Prostate gland (tissue), 2 donors: ENCODE measurements around the gene TIPRL. TPM values are rescaled to one million over a fixed set of nuclear protein-coding genes. Genes with fewer than 3 reads are reported as not detected.

Source experiments
- DNase-seq: peaks from one replicate; pipeline ENCODE4 v3.0.0-alpha.2; 2019; ENCODE audit warnings: low spot score
- H3K27ac ChIP-seq, 2 donors: fragments of 200-600 bp; sonication (generic); 2 replicates each; pipeline ENCODE4 v1.5.1; 2017 to 2019
- H3K27me3 ChIP-seq: fragments of 200-600 bp; sonication (generic); replicated peaks from 2 replicates; pipeline ENCODE4 v1.5.1; 2019; ENCODE audit not compliant: insufficient read depth
- H3K36me3 ChIP-seq, 2 donors: fragments of 200-600 bp; sonication (generic); 1 replicate in 1 of 2; 2 replicates in 1 of 2; pipeline versions ENCODE4 v1.5.1 to v1.8.1; 2017 to 2019
- H3K4me1 ChIP-seq: fragments of 200-600 bp; sonication (generic); replicated peaks from 2 replicates; pipeline ENCODE4 v1.5.1; 2019
- H3K4me3 ChIP-seq, 2 donors: fragments of 200-600 bp; sonication (generic); 2 replicates each; pipeline ENCODE4 v1.5.1; 2017 to 2019
- H3K9me3 ChIP-seq: fragments of 200-600 bp; sonication (generic); 2 replicates; pipeline ENCODE4 v1.5.1; 2017
- CTCF ChIP-seq, 4 experiments: fragments of 200-600 bp in 2 of 4; fragments of 450-650 bp in 2 of 4; sonication (generic) in 2 of 4; IDR thresholded peaks; 1 replicate in 3 of 4; 2 replicates in 1 of 4; pipeline ENCODE4 v1.5.1; 2016 to 2019; ENCODE audit warnings: antibody characterized with exemption in 4 of 4, mild to moderate bottlenecking in 2 of 4, moderate library complexity in 2 of 4
- POLR2A ChIP-seq: fragments of 450-650 bp; IDR thresholded peaks from one replicate; pipeline ENCODE4 v1.6.1; 2016; ENCODE audit warnings: antibody characterized with exemption, mild to moderate bottlenecking
- POLR2AphosphoS5 ChIP-seq: sonication (generic); formaldehyde crosslinking; IDR thresholded peaks from one replicate; pipeline ENCODE4 v1.6.1; 2017; ENCODE audit warnings: antibody characterized with exemption
- WGBS: methylation state at CpG from one replicate; pipeline ENCODE4 v1.1.5; 2018; 5-methylcytosine and 5-hydroxymethylcytosine counted together
- intact Hi-C: fragments of 100-400 bp; cut with DNase I; formaldehyde crosslinking; loops from one replicate; pipeline ENCODE4 v1.14.2; 2022
- total RNA-seq, 2 donors: library from RNA; depleted of rRNA; stranded (reverse); fragments of >200 nt; gene quantifications; one replicate each; pipeline ENCODE4 v1.1.0, GENCODE V29; 2016

TIPRL gene
- total RNA-seq, 2 donors from 2014 or later, result 14.2 to 29.9 TPM

GRCh38 chr1:168217664-168218063 is 38.9 kb downstream of the TIPRL start:
- intact Hi-C loops, result no loop called here
- no peaks in the 10 kb centered on the region for H3K9me3 ChIP-seq
- no peak overlapping the region for H3K27ac ChIP-seq
- no peak overlapping the region for H3K4me3 ChIP-seq
- DNase-seq, result no peak
- H3K4me1 ChIP-seq, result no peaks in the 10 kb centered on the region
- TF ChIP-seq POLR2AphosphoS5, result no peak
- no peak for TF ChIP-seq POLR2A
- TF ChIP-seq CTCF (IDR thresholded peaks at IDR 0.05), result no peak
- H3K36me3 ChIP-seq, result no peaks in the 10 kb centered on the region
- 95% methylated on average over 4 of the region's 4 CpGs for whole genome bisulfite sequencing
- no peaks in the 10 kb centered on the region for H3K27me3 ChIP-seq

- no peak for DNase-seq
- H3K4me3 ChIP-seq, result no peak overlapping the region
- H3K9me3 ChIP-seq, result no peaks in the 10 kb centered on the region
- H3K27ac ChIP-seq, result no peak overlapping the region
- no peaks in the 10 kb centered on the region for H3K27me3 ChIP-seq
- intact Hi-C loops, result no loop called here
- no peaks in the 10 kb centered on the region for H3K36me3 ChIP-seq
- TF ChIP-seq CTCF (IDR thresholded peaks at IDR 0.05), result no peak
- no peak for TF ChIP-seq POLR2A
- TF ChIP-seq POLR2AphosphoS5, result no peak
- no peaks in the 10 kb centered on the region for H3K4me1 ChIP-seq
- 91% methylated on average over 4 of the region's 4 CpGs for WGBS
Measured at GRCh38 chr1:168218658-168219057, 39.9 kb downstream of the TIPRL start.

GRCh38 chr1:168220470-168220871 is 41.7 kb downstream of the TIPRL start:
- no peak for DNase-seq
- TF ChIP-seq POLR2A, result no peak
- TF ChIP-seq POLR2AphosphoS5, result no peak
- TF ChIP-seq CTCF (IDR thresholded peaks at IDR 0.05), result no peak
- Histone ChIP-seq H3K4me3 (no peak overlapping the region), H3K27ac (no peak overlapping the region), H3K27me3 (no peaks in the 10 kb centered on the region), H3K9me3 (no peaks in the 10 kb centered on the region), H3K36me3 (no peaks in the 10 kb centered on the region), H3K4me1 (no peaks in the 10 kb centered on the region)
- 76% methylated on average over 6 of the region's 6 CpGs for WGBS
- intact Hi-C loops, result no loop called here

GRCh38 chr1:168221275-168221674 is 42.5 kb downstream of the TIPRL start:
- H3K27ac ChIP-seq, result no peak overlapping the region
- intact Hi-C loops, result no loop called here
- H3K4me1 ChIP-seq, result no peaks in the 10 kb centered on the region
- DNase-seq, result no peak
- H3K36me3 ChIP-seq, result no peaks in the 10 kb centered on the region
- no peaks in the 10 kb centered on the region for H3K27me3 ChIP-seq
- 92% methylated on average over 2 of the region's 2 CpGs for WGBS
- no peaks in the 10 kb centered on the region for H3K9me3 ChIP-seq
- TF ChIP-seq CTCF (IDR thresholded peaks at IDR 0.05), result no peak
- TF ChIP-seq POLR2AphosphoS5, result no peak
- no peak for TF ChIP-seq POLR2A
- no peak overlapping the region for H3K4me3 ChIP-seq

GRCh38 chr1:168223261-168223660 is 44.5 kb downstream of the TIPRL start:
- no peak for DNase-seq
- no peak for TF ChIP-seq POLR2A
- no peak overlapping the region for H3K4me3 ChIP-seq
- no peaks in the 10 kb centered on the region for H3K9me3 ChIP-seq
- H3K4me1 ChIP-seq, result no peaks in the 10 kb centered on the region
- intact Hi-C loops, result no loop called here
- no peaks in the 10 kb centered on the region for H3K36me3 ChIP-seq
- no peaks in the 10 kb centered on the region for H3K27me3 ChIP-seq
- no peak overlapping the region for H3K27ac ChIP-seq
